PC-3 (cell line): ENCODE data around the gene MYLK4. TPM values are rescaled to one million over a fixed set of nuclear protein-coding genes. Genes with fewer than 3 reads are reported as not detected.

Experiments used
- ATAC-seq: fragments of 200-7000 bp; cut with Tn5 transposase; 2 replicates; pipeline ENCODE4 v1.9.1; 2020; ENCODE audit warnings: mild to moderate bottlenecking, moderate library complexity
- BruUV-seq: library from RNA; stranded (reverse); fragments of 400-500 nt; replicated peaks from 2 replicates; lab custom pipeline; 2021; lab: Mats Ljungman, UMichigan
- CTCF ChIA-PET: fragments of 300-600 bp; sonication (Branson Sonifier 250); formaldehyde crosslinking; loops from one replicate; lab custom pipeline; 2022; ENCODE audit warnings: antibody characterized with exemption; lab: Charles Lee
- POLR2A ChIA-PET: fragments of 300-600 bp; sonication (Branson Sonifier 250); formaldehyde crosslinking; loops from one replicate; lab custom pipeline; 2022; ENCODE audit warnings: antibody characterized with exemption; ENCODE audit not compliant: unreplicated experiment; lab: Charles Lee
- DNase-seq: peaks from one replicate; pipeline ENCODE4 v3.0.0-alpha.2; 2015
- H2AFZ ChIP-seq: fragments of 300-600 bp; sonication (generic); 2 replicates; pipeline ENCODE4 v1.6.0; 2016; ENCODE audit warnings: antibody characterized with exemption, low read length
- H3F3A ChIP-seq: fragments of 300-600 bp; sonication (generic); one replicate; pipeline ENCODE4 v1.6.0; 2017; ENCODE audit warnings: antibody characterized with exemption, low read length, control low read depth, mild to moderate bottlenecking; ENCODE audit not compliant: unreplicated experiment
- H3K27ac ChIP-seq: fragments of 300-600 bp; sonication (generic); 2 replicates; pipeline ENCODE4 v1.5.1; 2016; ENCODE audit warnings: mild to moderate bottlenecking, low read length
- H3K27me3 ChIP-seq: fragments of 300-600 bp; sonication (generic); 2 replicates; pipeline ENCODE4 v1.6.1; 2016; ENCODE audit warnings: low read length, mixed read lengths
- H3K36me3 ChIP-seq: fragments of 300-600 bp; sonication (generic); 2 replicates; pipeline ENCODE4 v1.6.1; 2016; ENCODE audit warnings: low read depth, mixed run types, low read length, mixed read lengths
- H3K4me1 ChIP-seq: fragments of 300-600 bp; sonication (generic); 2 replicates; pipeline ENCODE4 v1.5.1; 2016; ENCODE audit warnings: low read length; ENCODE audit not compliant: insufficient read depth
- H3K4me2 ChIP-seq: fragments of 300-600 bp; sonication (generic); 2 replicates; pipeline ENCODE4 v1.6.0; 2016; ENCODE audit warnings: low read length
- H3K4me3 ChIP-seq: fragments of 300-600 bp; sonication (generic); 2 replicates; pipeline ENCODE4 v1.5.1; 2016; ENCODE audit warnings: mild to moderate bottlenecking, low read length, mixed read lengths
- H3K79me2 ChIP-seq: fragments of 300-600 bp; sonication (generic); 2 replicates; pipeline ENCODE4 v1.6.1; 2017; ENCODE audit warnings: low read length, mixed read lengths
- H3K9ac ChIP-seq: fragments of 300-600 bp; sonication (generic); 2 replicates; pipeline ENCODE4 v1.6.0; 2016; ENCODE audit warnings: mild to moderate bottlenecking, low read length
- H3K9me2 ChIP-seq: fragments of 300-600 bp; sonication (generic); replicated peaks from 2 replicates; pipeline ENCODE4 v1.6.1; 2016; ENCODE audit warnings: mixed run types, low read length, mixed read lengths
- H3K9me3 ChIP-seq: fragments of 300-600 bp; sonication (generic); 2 replicates; pipeline ENCODE4 v1.6.1; 2016; ENCODE audit warnings: low read length, mixed read lengths
- H4K20me1 ChIP-seq: fragments of 300-600 bp; sonication (generic); 2 replicates; pipeline ENCODE4 v1.6.1; 2016; ENCODE audit warnings: low read length, mixed read lengths
- CTCF ChIP-seq: fragments of 300-600 bp; sonication (generic); conservative IDR thresholded peaks from 2 replicates; pipeline ENCODE4 v1.5.1; 2017; ENCODE audit warnings: antibody characterized with exemption, low read depth, mild to moderate bottlenecking, low read length
- EZH2 ChIP-seq: fragments of 300-600 bp; sonication (generic); IDR thresholded peaks from one replicate; pipeline ENCODE4 v1.6.1; 2017; ENCODE audit warnings: antibody characterized with exemption, mild to moderate bottlenecking, low read length; ENCODE audit not compliant: unreplicated experiment
- EZH2phosphoT487 ChIP-seq: fragments of 300-600 bp; sonication (generic); IDR thresholded peaks from 2 replicates; pipeline ENCODE4 v1.6.1; 2018; ENCODE audit warnings: mild to moderate bottlenecking, antibody characterized with exemption, low read length, borderline replicate concordance
- intact Hi-C: fragments of 100-400 bp; cut with micrococcal nuclease; formaldehyde crosslinking; loops from 2 replicates; pipeline ENCODE4 v1.9.0; 2023
- total RNA-seq: library from RNA; depleted of rRNA; stranded (reverse); fragments of >200 nt; gene quantifications from 2 replicates; pipeline ENCODE4 v1.2.3, GENCODE V29; 2014

The MYLK4 gene
- total RNA-seq, 1 experiment from 2014 or later, result 0.11 TPM

- H2AFZ ChIP-seq, result no peak overlapping the region
- H3K4me1 ChIP-seq, result no peaks in the 10 kb centered on the region
- H3F3A ChIP-seq, result no peaks in the 10 kb centered on the region
- H3K36me3 ChIP-seq, result no peaks in the 10 kb centered on the region
- BruUV-seq, result no TSS peak
- H3K9ac ChIP-seq, result no peak overlapping the region
- H4K20me1 ChIP-seq, result no peaks in the 10 kb centered on the region
- POLR2A ChIA-PET, result no interaction called here
- ATAC-seq (no peak), DNase-seq (no peak)
- no peak overlapping the region for H3K4me2 ChIP-seq
- no peaks in the 10 kb centered on the region for H3K9me3 ChIP-seq
- intact Hi-C loops, result no loop called here
- no peaks in the 10 kb centered on the region for H3K27me3 ChIP-seq
- CTCF ChIA-PET, result no interaction called here
- TF ChIP-seq EZH2 (no peak), EZH2phosphoT487 (no peak), CTCF (no peak)
- no peaks in the 10 kb centered on the region for H3K9me2 ChIP-seq
- H3K27ac ChIP-seq, result no peak overlapping the region
- H3K4me3 ChIP-seq, result no peak overlapping the region
- H3K79me2 ChIP-seq, result no peaks in the 10 kb centered on the region
Measured at GRCh38 chr6:2666906-2667575, 83.7 kb downstream of the MYLK4 start.

GRCh38 chr6:2665146-2666070 is 85.3 kb downstream of the MYLK4 start:
- no peaks in the 10 kb centered on the region for H3K27me3 ChIP-seq
- H3K4me3 ChIP-seq, result no peak overlapping the region
- H3K9me3 ChIP-seq, result no peaks in the 10 kb centered on the region
- POLR2A ChIA-PET, result no interaction called here
- H3K4me2 ChIP-seq, result no peak overlapping the region
- TF ChIP-seq EZH2 (no peak), EZH2phosphoT487 (no peak)
- H2AFZ ChIP-seq, result no peak overlapping the region
- no peak overlapping the region for H3K9ac ChIP-seq
- ATAC-seq (no peak), DNase-seq (no peak)
- no peaks in the 10 kb centered on the region for H4K20me1 ChIP-seq
- CTCF ChIA-PET, result no interaction called here
- no peaks in the 10 kb centered on the region for H3K9me2 ChIP-seq
- intact Hi-C loops, result no loop called here
- H3F3A ChIP-seq, result no peaks in the 10 kb centered on the region
- no peaks in the 10 kb centered on the region for H3K4me1 ChIP-seq
- no peaks in the 10 kb centered on the region for H3K36me3 ChIP-seq
- BruUV-seq, result no TSS peak
- no peaks in the 10 kb centered on the region for H3K79me2 ChIP-seq
- no peak overlapping the region for H3K27ac ChIP-seq

GRCh38 chr6:2663123-2663522 is 87.6 kb downstream of the MYLK4 start:
- Histone ChIP-seq H3K4me3 (no peak overlapping the region), H3K9ac (no peak overlapping the region), H3K4me1 (peaks cover 13% of the 10 kb centered on the region), H3K4me2 (no peak overlapping the region), H2AFZ (no peak overlapping the region), H3K9me2 (no peaks in the 10 kb centered on the region), H3K36me3 (no peaks in the 10 kb centered on the region), H3K9me3 (no peaks in the 10 kb centered on the region), H4K20me1 (no peaks in the 10 kb centered on the region), H3K79me2 (no peaks in the 10 kb centered on the region), H3K27me3 (no peaks in the 10 kb centered on the region), H3F3A (no peaks in the 10 kb centered on the region), H3K27ac (no peak overlapping the region)
- ChIA-PET POLR2A (no interaction called here), CTCF (no interaction called here)
- no peak for DNase-seq
- intact Hi-C loops, result no loop called here
- no peak for ATAC-seq
- no TSS peak for BruUV-seq
- no peak for TF ChIP-seq CTCF
- no peak for TF ChIP-seq EZH2
- no peak for TF ChIP-seq EZH2phosphoT487
